ENCODE results near the gene ARHGEF19.

The ARHGEF19 gene

DNA sequence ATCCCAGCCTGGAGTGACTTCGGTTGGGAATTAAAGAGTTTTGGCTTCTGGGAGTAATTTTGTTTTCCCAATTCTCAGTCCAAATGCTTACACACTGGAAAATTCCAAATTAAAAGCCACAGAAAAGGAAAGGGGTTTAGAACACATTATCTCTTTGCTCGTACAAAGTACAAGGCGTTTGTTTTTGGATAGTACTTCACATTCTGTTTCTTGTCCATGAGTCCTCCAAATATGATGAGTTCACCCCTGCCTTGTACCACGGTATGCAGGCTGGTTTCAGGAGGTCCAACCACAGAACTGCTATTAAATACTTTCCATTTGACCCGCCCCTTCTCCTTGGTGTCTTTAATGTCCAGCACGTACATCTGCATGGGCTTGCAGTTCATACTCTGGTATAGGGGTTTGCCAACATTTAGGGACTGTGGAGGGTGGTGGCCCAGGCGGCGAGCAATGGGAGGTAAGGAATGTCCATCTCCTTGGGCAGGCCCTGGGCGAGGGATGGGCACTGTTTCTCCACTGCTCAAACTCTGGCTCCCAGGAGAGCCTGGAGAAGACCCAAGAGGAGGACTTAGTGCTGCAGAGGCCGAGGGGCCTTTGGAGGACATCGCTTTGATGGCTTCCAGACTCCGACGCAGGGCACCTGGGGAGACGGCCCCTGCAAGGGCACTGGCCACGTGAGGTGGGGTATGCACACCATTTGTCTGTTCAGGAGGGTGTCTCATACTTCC, 38.2 kb upstream of the ARHGEF19 start:
- H3K36me3 ChIP-seq (ENCODE audit: low read depth): peaks cover 30% of the 10 kb centered on the region
- no peaks in the 10 kb centered on the region for H3K9me3 ChIP-seq (ENCODE audit: severe bottlenecking)
- H3K27me3 ChIP-seq (ENCODE audit: insufficient read depth, poor library complexity, severe bottlenecking): no peaks in the 10 kb centered on the region
- no peak for DNase-seq (ENCODE audit: low spot score)
- TF ChIP-seq CTCF (IDR thresholded peaks at IDR 0.05; ENCODE audit: poor library complexity, severe bottlenecking): no peak
- peaks cover 16% of the 10 kb centered on the region for H3K4me1 ChIP-seq (ENCODE audit: insufficient read depth, poor library complexity, severe bottlenecking)
- no peak overlapping the region for H3K27ac ChIP-seq (ENCODE audit: poor library complexity, severe bottlenecking)
- no peak overlapping the region for H3K4me3 ChIP-seq (ENCODE audit: severe bottlenecking)
- no peak for ATAC-seq (ENCODE audit: low read depth)

GRCh38 chr1:16249596-16250241, 37.3 kb upstream of the ARHGEF19 start:
- no peak overlapping the region for H3K4me3 ChIP-seq (ENCODE audit: severe bottlenecking)
- no peak for TF ChIP-seq CTCF (IDR thresholded peaks at IDR 0.05; ENCODE audit: poor library complexity, severe bottlenecking)
- H3K4me1 ChIP-seq (ENCODE audit: insufficient read depth, poor library complexity, severe bottlenecking): peaks cover 16% of the 10 kb centered on the region
- H3K36me3 ChIP-seq (ENCODE audit: low read depth): peaks cover 20% of the 10 kb centered on the region
- ATAC-seq (ENCODE audit: low read depth) (no peak), DNase-seq (ENCODE audit: low spot score) (no peak)
- H3K9me3 ChIP-seq (ENCODE audit: severe bottlenecking): no peaks in the 10 kb centered on the region
- H3K27ac ChIP-seq (ENCODE audit: poor library complexity, severe bottlenecking): peak overlapping the region; percentile 13
- no peaks in the 10 kb centered on the region for H3K27me3 ChIP-seq (ENCODE audit: insufficient read depth, poor library complexity, severe bottlenecking)

- H3K9me3 ChIP-seq (ENCODE audit: severe bottlenecking): no peaks in the 10 kb centered on the region
- H3K27me3 ChIP-seq (ENCODE audit: insufficient read depth, poor library complexity, severe bottlenecking): no peaks in the 10 kb centered on the region
- peak overlapping the region; percentile 13 for H3K27ac ChIP-seq (ENCODE audit: poor library complexity, severe bottlenecking)
- peak; percentile 75 for ATAC-seq (ENCODE audit: low read depth)
- TF ChIP-seq CTCF (IDR thresholded peaks at IDR 0.05; ENCODE audit: poor library complexity, severe bottlenecking): no peak
- H3K4me3 ChIP-seq (ENCODE audit: severe bottlenecking): no peak overlapping the region
- peaks cover 16% of the 10 kb centered on the region for H3K4me1 ChIP-seq (ENCODE audit: insufficient read depth, poor library complexity, severe bottlenecking)
- peaks cover 20% of the 10 kb centered on the region for H3K36me3 ChIP-seq (ENCODE audit: low read depth)
- no peak for DNase-seq (ENCODE audit: low spot score)
These were observed 36.4 kb upstream of the ARHGEF19 start for GRCh38 chr1:16248603-16249516.

DNA sequence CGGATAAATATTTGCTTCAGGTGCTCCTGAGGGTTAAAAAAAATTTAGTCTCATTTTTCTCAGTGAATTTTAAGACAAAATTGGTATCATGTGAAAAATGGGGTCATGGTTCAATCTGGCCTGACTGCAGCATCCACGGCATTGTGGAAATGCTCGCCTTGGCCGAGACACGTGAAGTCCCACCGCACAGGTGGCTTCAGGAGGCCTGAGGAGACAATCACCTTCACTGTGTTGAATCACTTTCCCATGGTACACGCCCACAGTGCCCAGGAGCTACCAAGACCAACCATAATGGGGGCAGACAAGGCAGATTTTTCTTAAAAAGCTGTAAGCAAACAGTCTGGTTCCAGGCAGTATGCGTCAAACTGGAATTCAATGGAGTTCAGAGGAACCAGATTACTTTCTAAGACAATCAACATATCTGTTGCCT, 35.6 kb upstream of the ARHGEF19 start:
- ATAC-seq (ENCODE audit: low read depth): no peak
- H3K4me1 ChIP-seq (ENCODE audit: insufficient read depth, poor library complexity, severe bottlenecking): peaks cover 16% of the 10 kb centered on the region
- no peak overlapping the region for H3K4me3 ChIP-seq (ENCODE audit: severe bottlenecking)
- peaks cover 14% of the 10 kb centered on the region for H3K36me3 ChIP-seq (ENCODE audit: low read depth)
- H3K27ac ChIP-seq (ENCODE audit: poor library complexity, severe bottlenecking): peak overlapping the region; percentile 13
- no peak for DNase-seq (ENCODE audit: low spot score)
- no peaks in the 10 kb centered on the region for H3K9me3 ChIP-seq (ENCODE audit: severe bottlenecking)
- no peak for TF ChIP-seq CTCF (IDR thresholded peaks at IDR 0.05; ENCODE audit: poor library complexity, severe bottlenecking)
- H3K27me3 ChIP-seq (ENCODE audit: insufficient read depth, poor library complexity, severe bottlenecking): no peaks in the 10 kb centered on the region
